Osteoblast (primary cell): ENCODE results near the gene PLB1. TPM values are rescaled to one million over a fixed set of nuclear protein-coding genes. Genes with fewer than 3 reads are reported as not detected.

Experiments
- DNase-seq: peaks from one replicate; pipeline ENCODE4 v3.0.0; 2011; ENCODE audit warnings: low spot score, mixed read lengths; ENCODE audit not compliant: insufficient read length; ENCODE audit errors: missing footprints
- H2AFZ ChIP-seq: 2 replicates; pipeline ENCODE4 v1.6.0; 2011; ENCODE audit warnings: mild to moderate bottlenecking, low read length
- H3K27ac ChIP-seq: 2 replicates; pipeline ENCODE4 v1.5.1; 2011; ENCODE audit warnings: mild to moderate bottlenecking, low read depth, low read length, moderate library complexity
- H3K27me3 ChIP-seq: 2 replicates; pipeline ENCODE4 v1.6.0; 2012; ENCODE audit warnings: mild to moderate bottlenecking, control low read depth, inconsistent platforms, low read length, moderate library complexity; ENCODE audit not compliant: insufficient read depth
- H3K36me3 ChIP-seq: 2 replicates; pipeline ENCODE4 v1.5.1; 2011; ENCODE audit warnings: mild to moderate bottlenecking, low read length, control low read depth, moderate library complexity; ENCODE audit not compliant: insufficient read depth
- H3K4me1 ChIP-seq: 2 replicates; pipeline ENCODE4 v1.5.1; 2011; ENCODE audit warnings: mild to moderate bottlenecking, low read length, control low read depth, moderate library complexity; ENCODE audit not compliant: insufficient read depth
- H3K4me2 ChIP-seq: 2 replicates; pipeline ENCODE4 v1.6.0; 2011; ENCODE audit warnings: mild to moderate bottlenecking, low read length; ENCODE audit not compliant: insufficient read depth
- H3K4me3 ChIP-seq: fragments of 200-600 bp; sonication (generic); 3 replicates; pipeline ENCODE4 v1.5.1; 2012; ENCODE audit warnings: mild to moderate bottlenecking, low read length, inconsistent platforms; ENCODE audit not compliant: insufficient read depth
- H3K79me2 ChIP-seq: 2 replicates; pipeline ENCODE4 v1.6.0; 2012; ENCODE audit warnings: mild to moderate bottlenecking, low read length, control low read depth, inconsistent platforms; ENCODE audit not compliant: insufficient read depth
- H3K9me3 ChIP-seq: 2 replicates; pipeline ENCODE4 v1.5.1; 2011; ENCODE audit warnings: low read depth, low read length, control low read depth
- H4K20me1 ChIP-seq: 2 replicates; pipeline ENCODE4 v1.6.0; 2012; ENCODE audit warnings: mild to moderate bottlenecking, low read length, control low read depth; ENCODE audit not compliant: insufficient read depth
- total RNA-seq: library from RNA; depleted of rRNA; stranded (reverse); fragments of >200 nt; gene quantifications from 2 replicates; pipeline ENCODE4 v1.2.3, GENCODE V29; 2012
- TF ChIP-seq, protein P1 (sequence below): IDR thresholded peaks from 2 replicates; pipeline ENCODE4 v1.5.1; 2011; ENCODE audit warnings: mild to moderate bottlenecking, low read depth, low read length, moderate library complexity; ENCODE audit errors: extremely low read depth

Gene PLB1
- total RNA-seq, 1 donor = 0.36 TPM

DNA sequence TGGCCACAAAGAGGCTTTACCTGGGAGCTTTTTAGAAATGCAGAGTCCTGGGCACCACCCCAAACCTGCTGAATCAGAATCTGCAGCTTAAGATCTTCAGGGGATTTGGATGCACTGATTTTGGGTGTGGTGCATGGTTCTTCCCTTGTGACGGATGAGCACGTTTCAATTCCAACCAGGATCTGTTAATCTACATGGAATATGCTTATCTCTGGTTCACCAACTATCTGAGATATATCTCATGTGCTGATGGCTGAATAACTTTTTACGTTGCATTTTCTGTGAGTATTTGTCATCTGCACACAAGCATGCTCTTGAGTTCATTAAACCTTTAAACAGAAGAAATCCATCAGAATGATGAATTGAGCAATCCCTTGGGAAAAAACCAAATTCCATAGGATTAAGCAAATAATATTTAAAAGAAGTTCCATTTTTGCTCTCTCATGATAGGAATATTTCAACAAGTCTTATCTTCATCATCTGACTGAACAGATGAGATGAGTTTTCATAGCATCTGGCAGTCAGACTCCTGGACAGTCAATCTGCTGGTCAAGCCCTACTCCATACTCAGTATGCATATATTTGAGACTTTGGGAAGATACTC lies 120.6 kb downstream of the PLB1 start:
- no peak for DNase-seq
- H3K36me3 ChIP-seq = no peaks in the 10 kb centered on the region
- H3K4me1 ChIP-seq = peaks cover 7% of the 10 kb centered on the region
- no peak overlapping the region for H3K27ac ChIP-seq
- no peak overlapping the region for H3K4me3 ChIP-seq
- H3K27me3 ChIP-seq = no peaks in the 10 kb centered on the region
- no peaks in the 10 kb centered on the region for H4K20me1 ChIP-seq
- no peak overlapping the region for H2AFZ ChIP-seq
- no peak overlapping the region for H3K4me2 ChIP-seq
- H3K9me3 ChIP-seq = no peaks in the 10 kb centered on the region
- TF ChIP-seq, protein P1, sequence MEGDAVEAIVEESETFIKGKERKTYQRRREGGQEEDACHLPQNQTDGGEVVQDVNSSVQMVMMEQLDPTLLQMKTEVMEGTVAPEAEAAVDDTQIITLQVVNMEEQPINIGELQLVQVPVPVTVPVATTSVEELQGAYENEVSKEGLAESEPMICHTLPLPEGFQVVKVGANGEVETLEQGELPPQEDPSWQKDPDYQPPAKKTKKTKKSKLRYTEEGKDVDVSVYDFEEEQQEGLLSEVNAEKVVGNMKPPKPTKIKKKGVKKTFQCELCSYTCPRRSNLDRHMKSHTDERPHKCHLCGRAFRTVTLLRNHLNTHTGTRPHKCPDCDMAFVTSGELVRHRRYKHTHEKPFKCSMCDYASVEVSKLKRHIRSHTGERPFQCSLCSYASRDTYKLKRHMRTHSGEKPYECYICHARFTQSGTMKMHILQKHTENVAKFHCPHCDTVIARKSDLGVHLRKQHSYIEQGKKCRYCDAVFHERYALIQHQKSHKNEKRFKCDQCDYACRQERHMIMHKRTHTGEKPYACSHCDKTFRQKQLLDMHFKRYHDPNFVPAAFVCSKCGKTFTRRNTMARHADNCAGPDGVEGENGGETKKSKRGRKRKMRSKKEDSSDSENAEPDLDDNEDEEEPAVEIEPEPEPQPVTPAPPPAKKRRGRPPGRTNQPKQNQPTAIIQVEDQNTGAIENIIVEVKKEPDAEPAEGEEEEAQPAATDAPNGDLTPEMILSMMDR = no peak
- no peaks in the 10 kb centered on the region for H3K79me2 ChIP-seq

DNA sequence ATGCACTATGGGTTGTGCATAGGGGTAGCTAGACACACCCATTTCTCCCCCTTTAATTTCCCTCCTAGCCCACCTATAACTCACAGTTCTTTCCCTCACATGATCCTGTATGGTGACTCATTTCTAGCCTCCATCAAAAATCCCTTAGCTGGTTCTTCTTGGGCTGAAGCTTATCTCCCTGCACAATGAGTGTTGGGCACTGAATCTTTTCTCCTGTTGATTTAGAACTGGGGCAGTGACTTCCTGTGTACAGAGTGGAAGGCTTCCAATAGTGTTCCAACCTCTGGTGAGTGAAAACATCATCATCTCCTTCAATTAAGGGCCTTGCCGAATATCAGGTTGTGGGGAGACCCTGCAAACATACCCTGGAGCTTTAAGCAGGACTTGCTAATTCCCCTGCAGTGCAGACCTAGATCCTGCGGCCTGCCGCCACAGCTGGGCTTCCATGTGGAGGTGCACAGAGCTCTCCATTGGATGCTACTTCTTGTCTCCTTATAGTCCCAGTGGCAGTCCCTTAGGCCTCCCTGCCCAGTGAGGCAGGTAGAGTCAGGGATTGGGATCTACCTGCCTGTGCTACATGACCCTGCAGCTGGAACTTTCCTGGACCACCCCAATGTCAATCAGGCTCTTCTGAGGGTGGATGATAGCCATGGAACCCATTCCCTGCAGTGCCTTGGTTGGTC lies 121.8 kb downstream of the PLB1 start:
- H3K4me1 ChIP-seq = peaks cover 13% of the 10 kb centered on the region
- no peaks in the 10 kb centered on the region for H3K9me3 ChIP-seq
- no peaks in the 10 kb centered on the region for H4K20me1 ChIP-seq
- H3K4me3 ChIP-seq = no peak overlapping the region
- no peak for DNase-seq
- H3K4me2 ChIP-seq = no peak overlapping the region
- no peaks in the 10 kb centered on the region for H3K79me2 ChIP-seq
- no peak overlapping the region for H3K27ac ChIP-seq
- TF ChIP-seq, protein P1 = no peak
- H2AFZ ChIP-seq = no peak overlapping the region
- H3K36me3 ChIP-seq = no peaks in the 10 kb centered on the region
- H3K27me3 ChIP-seq = no peaks in the 10 kb centered on the region

DNA sequence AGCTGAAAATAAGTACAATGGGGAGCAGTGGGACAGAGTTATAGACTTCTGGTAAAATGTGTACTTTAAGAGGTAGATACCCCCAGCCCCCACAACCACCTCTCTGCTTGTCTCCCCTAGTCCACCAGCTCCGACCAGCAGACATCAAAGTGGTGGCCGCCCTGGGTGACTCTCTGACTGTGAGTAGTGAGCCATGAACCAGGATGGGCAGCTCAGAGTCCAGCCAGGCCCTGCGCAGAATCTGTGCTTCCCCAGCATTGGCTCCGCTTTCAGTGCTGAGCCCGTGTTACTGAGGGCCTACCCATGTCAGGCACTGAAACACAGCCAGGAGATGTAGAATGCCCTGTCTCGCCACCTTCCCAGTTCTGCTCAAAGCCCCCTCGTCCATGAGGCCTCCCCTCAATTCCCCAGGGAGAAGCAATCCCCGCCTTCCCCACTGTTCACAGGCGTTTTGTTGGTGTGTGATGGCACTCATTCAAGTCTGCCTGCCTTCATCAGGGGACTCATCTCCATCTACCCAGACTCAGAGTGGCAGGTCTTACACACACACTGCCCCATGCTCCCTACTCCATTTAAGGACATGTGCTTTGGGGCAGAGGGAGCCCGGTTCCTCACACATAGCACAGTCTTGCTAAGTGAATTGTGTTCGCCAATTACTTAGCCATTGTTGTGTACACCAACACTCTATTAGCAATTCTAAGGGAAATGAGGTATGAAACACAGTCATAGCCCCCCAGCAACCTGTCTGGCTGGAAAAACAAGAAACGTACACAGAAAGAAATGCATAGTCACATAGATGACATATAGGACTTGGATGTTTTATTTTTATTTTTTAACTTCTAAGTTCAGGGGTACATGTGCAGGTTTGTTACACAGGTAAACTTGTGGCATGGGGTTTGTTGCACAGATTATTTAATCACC lies 122.6 kb downstream of the PLB1 start:
- no peaks in the 10 kb centered on the region for H3K79me2 ChIP-seq
- TF ChIP-seq, protein P1 = no peak
- H3K4me3 ChIP-seq = no peak overlapping the region
- no peak overlapping the region for H2AFZ ChIP-seq
- H4K20me1 ChIP-seq = no peaks in the 10 kb centered on the region
- H3K4me1 ChIP-seq = peaks cover 13% of the 10 kb centered on the region
- no peaks in the 10 kb centered on the region for H3K27me3 ChIP-seq
- H3K9me3 ChIP-seq = no peaks in the 10 kb centered on the region
- DNase-seq = no peak
- H3K4me2 ChIP-seq = no peak overlapping the region
- no peak overlapping the region for H3K27ac ChIP-seq
- H3K36me3 ChIP-seq = no peaks in the 10 kb centered on the region
